GM18499 (cell line): Measurements from ENCODE around the gene NHERF2.

ENCODE experiments used
- ATAC-seq: cut with Tn5 transposase; IDR thresholded peaks from one replicate; pipeline ENCODE4 v1.9.1; 2021; ENCODE audit warnings: moderate number of reproducible peaks; ENCODE audit not compliant: insufficient read depth, unreplicated experiment

Gene NHERF2

GRCh38 chr16:2026461-2027023, at the start of gene NHERF2:
TSS of gene NHERF2 (plus strand) at chr16:2026902. CDS start at chr16:2027006, 104 bp downstream.
- no peak for ATAC-seq

GRCh38 chr16:1976951-1977874, 49.5 kb upstream of the NHERF2 start:
- ATAC-seq, result no peak

GRCh38 chr16:1977875-1978268, 48.8 kb upstream of the NHERF2 start:
- ATAC-seq, result no peak

GRCh38 chr16:1978476-1979120, 48.1 kb upstream of the NHERF2 start:
- ATAC-seq, result no peak

GRCh38 chr16:1979271-1980029, 47.3 kb upstream of the NHERF2 start:
- ATAC-seq, result no peak

GRCh38 chr16:1980030-1980769, 46.5 kb upstream of the NHERF2 start:
- ATAC-seq, result no peak

GRCh38 chr16:1980770-1981087, 46.0 kb upstream of the NHERF2 start:
- ATAC-seq, result no peak

GRCh38 chr16:1981398-1981836, 45.3 kb upstream of the NHERF2 start, which contains the start of gene NOXO1:
TSS of gene NOXO1 (minus strand) at chr16:1981469. CDS start at chr16:1981179, 290 bp downstream.
- no peak for ATAC-seq

GRCh38 chr16:1982013-1982433, 44.7 kb upstream of the NHERF2 start:
- ATAC-seq, result no peak

- no peak for ATAC-seq
Observed at GRCh38 chr16:1982991-1983543, 43.6 kb upstream of the NHERF2 start.

GRCh38 chr16:1983544-1984346, 43.0 kb upstream of the NHERF2 start, which contains the start of gene GFER:
TSS of gene GFER (plus strand) at chr16:1984193. CDS start at chr16:1984219, 26 bp downstream.
- no peak for ATAC-seq

- ATAC-seq, result no peak
Observed at GRCh38 chr16:1984347-1985225, 42.1 kb upstream of the NHERF2 start.

GRCh38 chr16:1985466-1986150, 41.1 kb upstream of the NHERF2 start:
- ATAC-seq, result no peak

GRCh38 chr16:1987198-1987597, 39.5 kb upstream of the NHERF2 start:
- no peak for ATAC-seq

GRCh38 chr16:1989209-1990100, 37.2 kb upstream of the NHERF2 start, which contains the start of gene SYNGR3:
TSS of gene SYNGR3 (plus strand) at chr16:1989970. CDS start at chr16:1990103, 133 bp downstream.
- ATAC-seq, result no peak

GRCh38 chr16:1990101-1990350, 36.7 kb upstream of the NHERF2 start:
- no peak for ATAC-seq
